ENCODE results near the gene STRAP. TPM values are rescaled to one million over a fixed set of nuclear protein-coding genes. Genes with fewer than 3 reads are reported as not detected.

STRAP gene
- total RNA-seq, 6 donors from 2014 or later = 16.8 to 68.4 (median 53.9) TPM

GRCh38 chr12:15875863-15876262 lies 6.3 kb upstream of the STRAP start:
- ATAC-seq (ENCODE audit: low FRiP score in 2 of 2) (no peak), DNase-seq (no peak)
- H3K27me3 ChIP-seq = no peaks in the 10 kb centered on the region
- WGBS, 2 donors = 79% methylated on average over 1 of the region's 1 CpG; no CpG with 5 or more reads in 1 of the 2 donors
- no peaks in the 10 kb centered on the region for H3K4me1 ChIP-seq
- H3K36me3 ChIP-seq = no peaks in the 10 kb centered on the region
- no peak overlapping the region for H3K4me3 ChIP-seq
- TF ChIP-seq POLR2A (IDR thresholded peaks at IDR 0.05) (no peak), POLR2AphosphoS5 (IDR thresholded peaks at IDR 0.05) (no peak), CTCF (IDR thresholded peaks at IDR 0.05) (no peak), EP300 (IDR thresholded peaks at IDR 0.05) (no peak)
- no peaks in the 10 kb centered on the region for H3K9me3 ChIP-seq
- no peak overlapping the region for H3K27ac ChIP-seq

DNA sequence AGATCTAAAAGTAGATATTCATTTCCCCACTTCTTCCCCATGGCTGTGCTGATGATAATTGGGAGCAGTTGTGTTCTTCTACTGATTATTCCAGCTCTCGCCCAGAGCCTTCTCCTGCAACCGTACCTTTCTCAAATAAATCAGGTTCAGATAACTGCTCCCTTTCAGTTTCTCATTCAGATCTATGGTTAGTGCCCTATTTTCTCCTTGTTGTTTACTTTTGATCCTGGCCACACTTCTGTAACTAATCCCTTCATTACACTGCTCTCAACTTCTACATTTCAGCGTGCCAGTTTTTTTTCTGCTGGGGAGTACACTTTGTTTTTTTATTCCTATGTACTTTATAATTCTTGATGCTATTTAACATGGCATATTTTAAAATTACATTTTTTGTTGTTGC lies 2.8 kb upstream of the STRAP start:
- WGBS, 2 donors = 93 to 97% methylated on average over 3 of the region's 3 CpGs
- DNase-seq = no peak
- no peak for ATAC-seq (ENCODE audit: low FRiP score in 2 of 2)
- H3K27me3 ChIP-seq = no peaks in the 10 kb centered on the region
- H3K27ac ChIP-seq = no peak overlapping the region
- no peaks in the 10 kb centered on the region for H3K36me3 ChIP-seq
- no peaks in the 10 kb centered on the region for H3K9me3 ChIP-seq
- peaks cover 8 to 16% (median 13%) of the 10 kb centered on the region in 4 donors for H3K4me1 ChIP-seq
- TF ChIP-seq CTCF (IDR thresholded peaks at IDR 0.05) (no peak), POLR2AphosphoS5 (IDR thresholded peaks at IDR 0.05) (no peak), POLR2A (IDR thresholded peaks at IDR 0.05) (no peak), EP300 (IDR thresholded peaks at IDR 0.05) (no peak)
- H3K4me3 ChIP-seq = no peak overlapping the region

DNA sequence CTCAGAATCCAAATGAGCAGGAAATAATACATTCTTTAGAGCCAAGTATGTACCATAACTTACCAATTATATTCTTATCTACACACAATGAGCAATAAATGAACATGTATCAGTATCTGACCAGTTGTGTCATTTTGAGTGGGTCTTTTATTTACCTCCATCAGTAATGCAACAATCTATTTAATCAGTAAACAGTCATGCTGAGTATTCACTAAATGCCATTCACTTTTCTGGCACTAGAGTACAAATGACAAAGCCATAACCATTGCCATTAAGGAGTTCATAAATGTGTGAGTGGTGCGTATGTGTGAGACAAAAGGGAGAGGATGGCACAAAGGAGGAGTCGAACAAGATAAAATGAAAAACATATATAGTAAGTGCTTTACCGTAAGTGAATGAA lies 1.5 kb upstream of the STRAP start:
- WGBS, 2 donors = 96 to 99% methylated on average over 3 of the region's 3 CpGs
- DNase-seq (no peak), ATAC-seq (ENCODE audit: low FRiP score in 2 of 2) (no peak)
- Histone ChIP-seq H3K4me3 (no peak overlapping the region), H3K9me3 (no peaks in the 10 kb centered on the region), H3K27me3 (no peaks in the 10 kb centered on the region), H3K27ac (no peak overlapping the region), H3K4me1 (peaks cover 12 to 24% (median 18%) of the 10 kb centered on the region in 4 donors), H3K36me3 (no peaks in the 10 kb centered on the region)
- TF ChIP-seq EP300 (IDR thresholded peaks at IDR 0.05) = no peak
- no peak for TF ChIP-seq CTCF (IDR thresholded peaks at IDR 0.05)
- no peak for TF ChIP-seq POLR2A (IDR thresholded peaks at IDR 0.05)
- TF ChIP-seq POLR2AphosphoS5 (IDR thresholded peaks at IDR 0.05) = no peak

DNA sequence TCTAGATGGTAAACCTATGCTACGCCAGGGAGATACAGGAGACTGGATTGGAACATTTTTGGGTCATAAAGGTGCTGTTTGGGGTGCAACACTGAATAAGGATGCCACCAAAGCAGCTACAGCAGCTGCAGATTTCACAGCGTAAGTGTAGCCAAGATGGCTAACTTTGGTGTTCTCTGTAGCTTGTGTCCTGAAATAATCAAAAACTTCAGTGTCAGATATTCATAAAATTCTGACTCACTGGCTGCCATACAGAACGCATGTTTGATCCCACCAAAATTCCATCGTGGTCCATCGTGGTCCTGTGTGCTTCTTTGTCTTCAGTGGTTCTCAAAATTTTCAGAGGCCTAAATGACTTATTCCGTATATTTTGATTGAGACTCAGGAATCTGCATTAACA lies 1.3 kb downstream of the STRAP start:
- WGBS, 2 donors = 55 to 66% methylated on average over 6 of the region's 6 CpGs
- no peaks in the 10 kb centered on the region for H3K9me3 ChIP-seq
- ATAC-seq (ENCODE audit: low FRiP score in 2 of 2) (no peak), DNase-seq (no peak)
- peak overlapping the region in 3 of 4 donors; percentile 66 to 73 (median 68) for H3K4me3 ChIP-seq
- H3K27me3 ChIP-seq = no peaks in the 10 kb centered on the region
- peaks cover 0 to 16% (median 3%) of the 10 kb centered on the region in 4 donors for H3K36me3 ChIP-seq
- H3K27ac ChIP-seq = peak overlapping the region in 3 of 4 donors; percentile 93 to 96 (median 95)
- TF ChIP-seq POLR2AphosphoS5 (IDR thresholded peaks at IDR 0.05) (no peak), EP300 (IDR thresholded peaks at IDR 0.05) (no peak), CTCF (IDR thresholded peaks at IDR 0.05) (no peak), POLR2A (IDR thresholded peaks at IDR 0.05) (no peak)
- peaks cover 21 to 31% (median 24%) of the 10 kb centered on the region in 4 donors for H3K4me1 ChIP-seq

GRCh38 chr12:15886372-15887042 lies 4.3 kb downstream of the STRAP start:
- Histone ChIP-seq H3K27me3 (no peaks in the 10 kb centered on the region), H3K4me1 (peaks cover 22 to 31% (median 24%) of the 10 kb centered on the region in 4 donors), H3K36me3 (peaks cover 0 to 38% (median 15%) of the 10 kb centered on the region in 4 donors), H3K9me3 (no peaks in the 10 kb centered on the region), H3K27ac (no peak overlapping the region), H3K4me3 (no peak overlapping the region)
- ATAC-seq (ENCODE audit: low FRiP score in 2 of 2) (no peak), DNase-seq (no peak)
- TF ChIP-seq POLR2AphosphoS5 (IDR thresholded peaks at IDR 0.05) = no peak
- TF ChIP-seq POLR2A (IDR thresholded peaks at IDR 0.05) = no peak
- TF ChIP-seq CTCF (IDR thresholded peaks at IDR 0.05) = no peak
- TF ChIP-seq EP300 (IDR thresholded peaks at IDR 0.05) = no peak
- 87 to 90% methylated on average over 7 of the region's 7 CpGs for WGBS, 2 donors
